HG03064 (cell line): ENCODE measurements around the gene SYT7.

Experiments used
- ATAC-seq: cut with Tn5 transposase; IDR thresholded peaks from one replicate; pipeline ENCODE4 v1.9.1; 2021; ENCODE audit warnings: low read depth; ENCODE audit not compliant: unreplicated experiment

SYT7 gene

DNA sequence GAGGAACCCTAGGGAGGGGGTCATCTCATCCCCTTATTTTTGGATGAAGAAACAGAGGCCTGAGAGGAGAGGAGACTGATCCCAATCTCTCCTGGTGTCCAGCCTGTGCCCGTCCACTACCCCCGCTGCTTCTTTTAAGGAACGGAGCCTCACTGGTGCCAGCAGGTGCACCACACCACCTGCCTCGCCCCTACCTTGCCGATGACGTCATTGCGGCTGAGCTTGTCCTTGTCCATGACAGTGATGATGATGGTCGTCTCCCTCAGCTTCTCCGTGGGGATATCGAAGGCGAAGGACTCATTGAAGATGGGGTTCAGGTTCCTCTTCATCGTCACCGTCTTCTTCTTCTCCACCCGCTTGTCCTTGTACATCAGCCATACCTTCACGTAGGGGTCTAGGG, 58.0 kb downstream of the SYT7 start:
- ATAC-seq, result no peak

GRCh38 chr11:61518032-61518795, 62.7 kb downstream of the SYT7 start:
- ATAC-seq, result no peak

- ATAC-seq, result no peak
Measured at GRCh38 chr11:61516675-61517572, 64.0 kb downstream of the SYT7 start.

DNA sequence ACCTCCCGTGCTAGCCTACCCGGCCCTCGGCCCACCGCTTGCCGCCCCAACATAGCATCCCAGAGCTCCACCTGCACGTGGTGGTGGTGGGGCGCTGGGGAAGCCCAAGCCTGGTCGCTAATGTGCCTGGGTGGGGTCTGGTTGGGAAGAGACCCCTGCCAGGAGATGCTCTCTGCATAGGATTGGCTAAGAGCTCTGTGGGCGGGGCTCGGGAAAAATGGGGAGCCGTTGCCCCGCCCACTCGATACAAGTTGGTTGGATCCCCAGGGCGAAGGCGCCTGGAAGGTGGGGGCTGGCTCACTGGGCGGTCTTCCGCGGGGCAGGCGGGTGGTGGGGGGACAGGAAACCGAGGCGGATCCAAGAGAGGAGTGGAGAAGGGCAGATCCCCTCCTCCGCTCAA, 64.7 kb downstream of the SYT7 start:
- ATAC-seq, result no peak

DNA sequence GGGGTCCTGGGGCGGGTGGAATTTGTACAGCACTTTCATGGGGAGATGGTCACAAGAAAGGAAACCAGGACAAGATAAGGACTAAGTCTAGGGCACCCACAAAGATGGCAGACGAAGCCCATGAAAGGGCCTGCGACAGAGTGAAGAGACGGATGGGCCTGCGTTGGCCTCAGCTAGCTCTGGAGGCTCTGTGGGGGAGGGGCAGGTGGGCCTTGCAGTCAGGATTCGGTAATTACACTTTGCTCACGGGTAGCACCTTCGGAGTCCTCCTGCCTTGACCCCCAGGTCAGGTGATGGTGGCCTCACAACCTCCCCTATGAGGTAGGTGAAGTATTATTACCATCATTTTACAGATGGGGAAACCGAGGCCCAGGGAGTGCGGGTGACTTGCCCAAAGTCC, 65.2 kb downstream of the SYT7 start:
- no peak for ATAC-seq

GRCh38 chr11:61514050-61514917, 66.6 kb downstream of the SYT7 start:
- no peak for ATAC-seq

GRCh38 chr11:61513143-61513765, 67.6 kb downstream of the SYT7 start:
- no peak for ATAC-seq

GRCh38 chr11:61512435-61512834, 68.4 kb downstream of the SYT7 start:
- no peak for ATAC-seq

GRCh38 chr11:61511383-61511782, 69.5 kb downstream of the SYT7 start:
- no peak for ATAC-seq

DNA sequence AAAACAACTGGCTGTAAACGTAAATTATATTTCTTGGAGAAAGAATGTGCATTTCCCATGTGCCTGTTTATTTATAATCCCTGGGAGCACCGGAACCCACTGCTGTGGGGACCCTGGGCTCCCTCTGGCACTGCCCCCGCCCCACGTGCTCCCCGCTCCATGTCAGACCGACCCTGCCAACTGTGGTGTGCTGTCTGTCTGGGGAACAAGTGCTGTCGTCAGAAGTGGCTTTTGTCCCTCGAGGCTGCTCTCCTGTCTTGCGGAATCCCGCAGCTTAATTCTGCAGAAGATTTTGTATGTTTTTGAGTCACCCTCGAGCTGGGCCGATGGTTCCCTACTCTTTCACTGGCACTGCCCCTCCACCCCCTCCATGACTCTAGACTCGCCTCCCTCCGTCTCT, 69.9 kb downstream of the SYT7 start:
- no peak for ATAC-seq

GRCh38 chr11:61510166-61510919, 70.5 kb downstream of the SYT7 start:
- no peak for ATAC-seq

DNA sequence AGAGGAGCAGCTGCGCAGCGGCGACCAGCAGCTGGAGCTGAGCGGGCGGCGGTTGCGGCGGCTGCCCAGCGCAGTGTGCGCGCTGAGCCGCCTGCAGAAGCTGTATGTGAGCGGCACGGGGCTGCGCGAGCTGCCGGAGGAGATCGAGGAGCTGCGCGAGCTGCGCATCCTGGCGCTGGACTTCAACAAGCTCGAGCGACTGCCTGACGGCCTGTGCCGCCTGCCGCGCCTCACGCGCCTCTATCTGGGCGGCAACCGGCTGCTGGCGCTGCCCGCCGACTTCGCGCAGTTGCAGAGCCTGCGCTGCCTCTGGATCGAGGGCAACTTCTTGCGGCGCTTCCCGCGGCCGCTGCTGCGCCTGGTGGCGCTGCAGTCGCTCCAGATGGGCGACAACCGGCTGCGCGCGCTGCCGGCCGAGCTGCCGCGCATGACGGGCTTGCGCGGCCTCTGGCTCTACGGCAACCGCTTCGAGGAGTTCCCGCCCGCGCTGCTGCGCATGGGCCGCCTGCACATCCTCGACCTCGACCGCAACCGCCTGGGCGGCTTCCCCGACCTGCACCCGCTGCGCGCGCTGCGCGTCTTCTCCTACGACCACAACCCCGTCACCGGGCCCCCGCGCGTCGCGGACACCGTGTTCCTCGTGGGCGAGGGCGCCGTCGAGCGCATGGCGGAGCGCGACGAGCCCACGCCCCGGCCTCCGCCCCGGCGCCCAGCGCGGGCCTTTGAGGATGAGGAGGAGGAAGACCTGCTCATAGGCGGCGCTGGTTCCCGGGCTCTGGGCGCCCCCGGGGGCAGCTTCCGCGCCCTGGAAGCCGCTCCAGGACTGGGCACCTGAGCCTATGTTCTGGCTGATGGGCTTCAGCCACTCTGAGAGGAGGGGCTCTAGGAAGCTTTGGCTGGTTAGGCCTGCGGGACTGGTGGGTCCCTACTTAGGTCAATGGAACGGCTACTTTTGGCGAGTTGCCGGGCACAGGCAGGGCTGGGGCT, 71.5 kb downstream of the SYT7 start:
- ATAC-seq, result no peak

DNA sequence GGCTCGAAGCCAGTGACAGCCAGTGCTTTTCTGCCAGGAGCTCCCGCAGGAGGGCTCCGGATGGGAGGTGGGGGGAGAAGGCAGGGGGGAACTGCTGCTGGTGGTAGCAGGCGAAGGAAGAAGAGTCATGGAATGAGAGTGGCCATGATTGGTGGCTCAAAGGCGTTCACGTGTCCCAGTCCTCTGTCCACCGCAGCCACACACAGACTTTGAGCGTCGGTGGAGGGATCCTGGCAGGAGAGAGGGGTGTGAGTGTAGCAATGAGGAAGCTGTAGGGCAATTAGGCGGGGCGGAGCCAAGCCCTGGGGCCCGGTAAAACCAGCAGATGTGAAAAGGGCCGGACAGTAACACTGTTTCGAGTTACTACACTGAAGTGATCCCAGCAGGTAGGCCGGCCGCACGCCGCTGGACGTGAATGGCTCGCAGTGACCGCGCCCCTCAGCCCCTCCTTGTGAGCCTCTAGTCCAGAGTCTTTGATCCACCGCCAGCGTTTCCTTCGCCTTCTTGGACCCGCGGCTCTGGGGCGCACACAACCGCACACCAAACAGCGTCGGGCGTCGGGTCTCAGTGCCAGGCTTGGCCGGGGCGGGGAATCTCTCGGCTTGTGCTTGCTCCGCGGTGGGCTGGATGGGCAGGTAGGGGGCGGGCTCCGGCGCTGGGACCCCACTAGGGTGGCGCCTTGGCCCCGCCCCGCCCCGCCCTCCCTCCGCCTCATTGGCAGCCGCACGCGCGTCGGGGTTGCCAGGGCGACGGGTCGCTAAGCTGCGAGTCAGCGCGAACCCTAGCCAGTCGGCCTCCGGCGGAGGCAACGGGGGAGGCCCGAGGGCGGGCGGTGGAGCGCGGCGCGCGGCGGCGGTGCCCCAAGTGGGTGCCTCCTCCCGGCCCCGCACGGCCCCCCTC, 72.7 kb downstream of the SYT7 start, which contains the start of gene LRRC10B:
Gene LRRC10B, plus strand, starts transcription at position 788 of the 900 bp plus-strand sequence. CDS start 250 bp downstream, outside the sequence.
- no peak for ATAC-seq

DNA sequence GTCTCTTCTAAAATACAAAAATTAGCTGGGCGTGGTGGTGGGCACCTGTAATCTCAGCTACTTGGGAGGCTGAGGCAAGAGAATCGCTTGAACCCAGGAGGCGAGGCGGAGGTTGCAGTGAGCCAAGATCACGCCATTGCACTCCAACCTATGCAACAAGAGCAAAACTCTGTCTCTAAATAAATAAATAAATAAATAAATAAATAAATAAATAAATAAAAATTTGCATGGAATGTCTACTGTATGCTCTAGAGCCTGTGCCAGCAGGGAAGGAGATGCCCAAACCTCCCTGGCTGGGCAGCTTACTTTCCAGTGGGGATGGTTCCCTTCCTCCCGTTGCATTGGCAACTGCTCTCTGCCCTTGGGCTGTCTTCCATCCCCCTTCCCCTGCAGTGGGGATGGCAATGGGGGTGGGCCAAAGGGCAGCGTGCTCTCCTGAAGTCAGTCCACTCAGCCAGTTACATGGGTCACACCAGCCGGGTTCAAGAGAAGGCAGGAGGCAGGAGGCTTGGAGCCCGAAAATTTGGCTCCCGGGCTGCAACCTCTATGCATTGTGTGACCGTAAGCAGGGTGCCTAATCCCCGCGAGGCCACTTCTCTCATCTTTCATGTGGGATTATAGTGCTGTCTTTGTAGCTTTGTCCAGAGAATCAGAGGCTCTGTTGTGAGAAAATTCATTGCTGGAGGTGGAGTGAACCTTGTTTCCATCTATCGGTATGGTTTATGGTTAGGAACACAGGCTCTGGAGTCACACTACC, 73.7 kb downstream of the SYT7 start:
- ATAC-seq, result no peak

GRCh38 chr11:61505640-61506155, 75.2 kb downstream of the SYT7 start:
- ATAC-seq, result no peak

DNA sequence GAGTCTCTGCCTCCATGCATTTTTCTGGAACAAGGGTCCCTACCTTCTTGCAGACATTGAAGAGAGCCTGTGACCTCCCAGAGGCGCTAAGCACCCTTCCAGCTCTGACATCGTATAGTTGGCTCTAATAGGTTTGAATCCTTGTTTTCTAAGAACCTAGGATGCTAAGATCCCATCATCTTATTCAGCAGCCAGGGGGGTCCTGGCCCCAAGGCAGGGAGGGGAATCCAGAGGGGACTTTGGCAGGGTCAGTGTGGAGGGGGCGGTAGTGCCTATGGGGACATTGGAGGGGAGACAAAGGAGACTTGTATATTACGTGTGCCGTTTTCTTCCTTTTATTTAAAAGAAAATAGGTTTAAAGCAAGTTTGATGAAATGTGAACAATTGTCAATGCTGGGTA, 75.8 kb downstream of the SYT7 start:
- ATAC-seq, result no peak
